Spleen (tissue), 11 donors: ENCODE data around the gene RING1. TPM values are rescaled to one million over a fixed set of nuclear protein-coding genes. Genes with fewer than 3 reads are reported as not detected.

Source experiments
- DNase-seq: peaks from one replicate; pipeline ENCODE4 v3.0.0-alpha.2; 2020
- H3K27ac ChIP-seq, 8 donors: fragments of 200-600 bp; sonication (generic) in 7 of 8; 1 replicate in 4 of 8; 2 replicates in 4 of 8; pipeline versions ENCODE4 v1.5.0 to v1.8.0; 2016 to 2021; ENCODE audit warnings: inconsistent platforms in 4 of 8, mild to moderate bottlenecking in 4 of 8, moderate library complexity in 1 of 8
- H3K27me3 ChIP-seq, 7 donors: fragments of 200-600 bp; sonication (generic) in 6 of 7; replicated peaks in 1 of 7; 1 replicate in 4 of 7; 2 replicates in 3 of 7; pipeline versions ENCODE4 v1.5.0 to v1.8.0; 2016 to 2021; ENCODE audit warnings: inconsistent platforms in 3 of 7, mild to moderate bottlenecking in 1 of 7
- H3K36me3 ChIP-seq, 6 donors: fragments of 200-600 bp; sonication (generic) in 5 of 6; 1 replicate in 4 of 6; 2 replicates in 2 of 6; pipeline versions ENCODE4 v1.5.0 to v1.8.0; 2016 to 2021; ENCODE audit warnings: inconsistent platforms in 2 of 6
- H3K4me1 ChIP-seq, 6 donors: fragments of 200-600 bp; sonication (generic) in 5 of 6; 1 replicate in 3 of 6; 2 replicates in 3 of 6; pipeline versions ENCODE4 v1.5.0 to v1.8.0; 2016 to 2021; ENCODE audit warnings: inconsistent platforms in 3 of 6
- H3K4me3 ChIP-seq, 8 donors: fragments of 200-600 bp; sonication (generic) in 7 of 8; 1 replicate in 4 of 8; 2 replicates in 4 of 8; pipeline versions ENCODE4 v1.5.0 to v1.8.0; 2016 to 2021; ENCODE audit warnings: inconsistent platforms in 4 of 8, mild to moderate bottlenecking in 4 of 8, moderate library complexity in 2 of 8
- H3K9me3 ChIP-seq, 8 donors: fragments of 200-600 bp; sonication (generic) in 7 of 8; 1 replicate in 4 of 8; 2 replicates in 4 of 8; pipeline versions ENCODE4 v1.5.0 to v1.8.0; 2016 to 2021; ENCODE audit warnings: inconsistent platforms in 4 of 8
- POLR2A ChIP-seq, 3 donors: fragments of 450-650 bp; IDR thresholded peaks; one replicate each; pipeline ENCODE4 v1.5.1; 2017; ENCODE audit warnings: antibody characterized with exemption in 3 of 3, mild to moderate bottlenecking in 1 of 3
- POLR2AphosphoS5 ChIP-seq, 3 donors: sonication (generic); formaldehyde crosslinking; IDR thresholded peaks; one replicate each; pipeline ENCODE4 v1.5.1; 2017; ENCODE audit warnings: antibody characterized with exemption in 3 of 3
- WGBS, 5 donors: extraction: QIAGEN DNeasy Blood & Tissue Kit in 3 of 5; methylation state at CpG; one replicate each; pipeline versions ENCODE4 v1.1.5 to v1.1.7; 2013 to 2018; 5-methylcytosine and 5-hydroxymethylcytosine counted together
- intact Hi-C: fragments of 100-400 bp; cut with DNase I; formaldehyde crosslinking; loops from one replicate; pipeline ENCODE4 v1.15.0; 2023; ENCODE audit warnings: low total_unique reads
- polyA plus RNA-seq, 3 donors: library from polyadenylated mRNA; stranded (reverse); fragments of 200-250 nt; gene quantifications; one replicate each; pipeline ENCODE4 v1.2.1, GENCODE V29; 2013
- total RNA-seq, 7 donors: library from RNA; depleted of rRNA in 3 of 7; stranded (reverse); fragments of >200 nt in 3 of 7; fragmentation: NEBNext Ultra II Directional in 4 of 7; extraction: Animal tissue kit (Norgen Biotek cat#: 25700) in 4 of 7; gene quantifications; one replicate each; pipeline versions ENCODE4 v1.1.0 to v1.2.1, GENCODE V29; 2016 to 2021
- TF ChIP-seq, protein P1 (sequence below), 11 experiments: fragments of 200-600 bp in 7 of 11; fragments of 450-650 bp in 4 of 11; sonication (generic) in 4 of 11; IDR thresholded peaks in 8 of 11; conservative IDR thresholded peaks in 3 of 11; 1 replicate in 7 of 11; 2 replicates in 4 of 11; pipeline versions ENCODE4 v1.4.0 to v1.8.0; 2016 to 2021; ENCODE audit warnings: antibody characterized with exemption in 11 of 11, inconsistent platforms in 4 of 11, mild to moderate bottlenecking in 1 of 11
- donor health status: healthy with polysubstance abuse.
- donor health status: DM: no; HTN: no; CAD: no; lungs with moderate emphysema.
- donor health status: DM: no; HTN: no; CAD: no.
- donor health status: Bipolar disorder and iron deficiency.
- donor health status: healthy.
- donor health status: DM: no; HTN: no; CAD: no.
- donor health status: DM: yes; HTN: yes; CAD: no.

Gene RING1
- total and polyA plus RNA-seq, 10 donors = 13.4 to 42.3 (median 31.0) TPM

DNA sequence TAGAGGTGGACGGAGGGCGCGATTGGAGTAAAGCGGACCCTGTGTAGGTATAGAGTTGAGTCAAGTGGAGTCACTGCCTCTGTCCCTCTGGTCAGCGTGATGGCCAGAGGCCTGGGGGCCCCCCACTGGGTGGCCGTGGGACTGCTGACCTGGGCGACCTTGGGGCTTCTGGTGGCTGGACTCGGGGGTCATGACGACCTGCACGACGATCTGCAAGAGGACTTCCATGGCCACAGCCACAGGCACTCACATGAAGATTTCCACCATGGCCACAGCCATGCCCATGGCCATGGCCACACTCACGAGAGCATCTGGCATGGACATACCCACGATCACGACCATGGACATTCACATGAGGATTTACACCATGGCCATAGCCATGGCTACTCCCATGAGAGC lies 7.2 kb upstream of the RING1 start:
- peaks cover 34 to 91% (median 72%) of the 10 kb centered on the region in 6 donors for H3K4me1 ChIP-seq
- peak overlapping the region; percentile 87 to 99 (median 98) for H3K27ac ChIP-seq
- peak overlapping the region; percentile 48 to 99 (median 87) for H3K4me3 ChIP-seq
- H3K9me3 ChIP-seq = no peaks in the 10 kb centered on the region
- DNase-seq = peak; percentile 89
- TF ChIP-seq, protein P1, sequence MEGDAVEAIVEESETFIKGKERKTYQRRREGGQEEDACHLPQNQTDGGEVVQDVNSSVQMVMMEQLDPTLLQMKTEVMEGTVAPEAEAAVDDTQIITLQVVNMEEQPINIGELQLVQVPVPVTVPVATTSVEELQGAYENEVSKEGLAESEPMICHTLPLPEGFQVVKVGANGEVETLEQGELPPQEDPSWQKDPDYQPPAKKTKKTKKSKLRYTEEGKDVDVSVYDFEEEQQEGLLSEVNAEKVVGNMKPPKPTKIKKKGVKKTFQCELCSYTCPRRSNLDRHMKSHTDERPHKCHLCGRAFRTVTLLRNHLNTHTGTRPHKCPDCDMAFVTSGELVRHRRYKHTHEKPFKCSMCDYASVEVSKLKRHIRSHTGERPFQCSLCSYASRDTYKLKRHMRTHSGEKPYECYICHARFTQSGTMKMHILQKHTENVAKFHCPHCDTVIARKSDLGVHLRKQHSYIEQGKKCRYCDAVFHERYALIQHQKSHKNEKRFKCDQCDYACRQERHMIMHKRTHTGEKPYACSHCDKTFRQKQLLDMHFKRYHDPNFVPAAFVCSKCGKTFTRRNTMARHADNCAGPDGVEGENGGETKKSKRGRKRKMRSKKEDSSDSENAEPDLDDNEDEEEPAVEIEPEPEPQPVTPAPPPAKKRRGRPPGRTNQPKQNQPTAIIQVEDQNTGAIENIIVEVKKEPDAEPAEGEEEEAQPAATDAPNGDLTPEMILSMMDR (IDR thresholded peaks at IDR 0.05 in 8 of 11, conservative IDR thresholded peaks at IDR 0.05 in 3 of 11) = no peak
- no peak for TF ChIP-seq POLR2AphosphoS5 (IDR thresholded peaks at IDR 0.05)
- no peak for TF ChIP-seq POLR2A (IDR thresholded peaks at IDR 0.05)
- 0 to 9% (median 5%) methylated on average over 8 to 14 of the region's 14 CpGs for WGBS, 5 donors
- H3K27me3 ChIP-seq = no peaks in the 10 kb centered on the region
- intact Hi-C loops = no loop called here
- H3K36me3 ChIP-seq = peaks cover 0 to 49% (median 32%) of the 10 kb centered on the region in 6 donors

DNA sequence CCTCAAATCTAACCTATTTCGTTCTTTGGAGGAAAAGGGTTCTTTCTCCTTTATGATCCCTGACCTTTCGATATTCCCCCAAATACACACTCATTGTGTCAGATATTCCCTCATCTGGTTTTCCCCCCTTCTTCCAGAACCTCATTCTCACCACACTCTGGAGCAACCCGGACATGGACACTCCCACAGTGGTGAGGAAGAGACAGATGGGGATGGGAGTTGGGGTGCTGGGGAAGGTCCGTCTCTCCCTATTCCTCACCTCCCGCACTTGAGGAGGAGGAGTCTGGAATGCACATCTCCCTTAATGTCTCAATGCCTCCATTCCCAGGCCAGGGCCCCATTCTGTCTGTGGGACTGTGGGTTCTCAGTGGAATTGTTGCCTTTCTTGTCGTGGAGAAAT lies 6.4 kb upstream of the RING1 start:
- 84 to 94% (median 88%) methylated on average over 6 of the region's 6 CpGs for WGBS, 5 donors
- peak overlapping the region in 7 of 8 donors; percentile 73 to 99 (median 88) for H3K4me3 ChIP-seq
- H3K9me3 ChIP-seq = no peaks in the 10 kb centered on the region
- TF ChIP-seq POLR2AphosphoS5 (IDR thresholded peaks at IDR 0.05) (no peak), POLR2A (IDR thresholded peaks at IDR 0.05) (no peak)
- intact Hi-C loops = no loop called here
- H3K4me1 ChIP-seq = peaks cover 34 to 90% (median 72%) of the 10 kb centered on the region in 6 donors
- peaks cover 0 to 41% (median 25%) of the 10 kb centered on the region in 6 donors for H3K36me3 ChIP-seq
- DNase-seq = no peak
- H3K27me3 ChIP-seq = no peaks in the 10 kb centered on the region
- peak overlapping the region in 1 of 8 donors; percentile 96 for H3K27ac ChIP-seq

DNA sequence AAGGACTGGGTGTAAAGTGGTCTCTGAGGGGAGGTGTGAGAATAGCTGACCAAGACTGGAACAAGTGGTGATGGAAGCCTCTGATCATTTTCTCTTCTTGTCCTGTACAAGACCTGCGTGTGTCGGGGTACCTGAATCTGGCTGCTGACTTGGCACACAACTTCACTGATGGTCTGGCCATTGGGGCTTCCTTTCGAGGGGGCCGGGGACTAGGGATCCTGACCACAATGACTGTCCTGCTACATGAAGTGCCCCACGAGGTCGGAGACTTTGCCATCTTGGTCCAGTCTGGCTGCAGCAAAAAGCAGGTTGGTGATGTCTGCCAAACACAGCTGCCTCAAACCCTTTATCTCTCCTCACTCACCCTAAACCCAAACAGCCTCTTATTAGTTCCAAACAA lies 5.5 kb upstream of the RING1 start:
- Histone ChIP-seq H3K4me3 (no peak overlapping the region), H3K4me1 (peaks cover 37 to 90% (median 70%) of the 10 kb centered on the region in 6 donors), H3K27ac (no peak overlapping the region), H3K9me3 (no peaks in the 10 kb centered on the region), H3K27me3 (no peaks in the 10 kb centered on the region), H3K36me3 (peaks cover 0 to 33% (median 21%) of the 10 kb centered on the region in 6 donors)
- no peak for DNase-seq
- 85 to 95% (median 89%) methylated on average over 6 of the region's 6 CpGs for WGBS, 5 donors
- TF ChIP-seq POLR2A (IDR thresholded peaks at IDR 0.05) (no peak), POLR2AphosphoS5 (IDR thresholded peaks at IDR 0.05) (no peak)
- TF ChIP-seq, protein P1 (IDR thresholded peaks at IDR 0.05 in 8 of 11, conservative IDR thresholded peaks at IDR 0.05 in 3 of 11) = no peak
- intact Hi-C loops = no loop called here

DNA sequence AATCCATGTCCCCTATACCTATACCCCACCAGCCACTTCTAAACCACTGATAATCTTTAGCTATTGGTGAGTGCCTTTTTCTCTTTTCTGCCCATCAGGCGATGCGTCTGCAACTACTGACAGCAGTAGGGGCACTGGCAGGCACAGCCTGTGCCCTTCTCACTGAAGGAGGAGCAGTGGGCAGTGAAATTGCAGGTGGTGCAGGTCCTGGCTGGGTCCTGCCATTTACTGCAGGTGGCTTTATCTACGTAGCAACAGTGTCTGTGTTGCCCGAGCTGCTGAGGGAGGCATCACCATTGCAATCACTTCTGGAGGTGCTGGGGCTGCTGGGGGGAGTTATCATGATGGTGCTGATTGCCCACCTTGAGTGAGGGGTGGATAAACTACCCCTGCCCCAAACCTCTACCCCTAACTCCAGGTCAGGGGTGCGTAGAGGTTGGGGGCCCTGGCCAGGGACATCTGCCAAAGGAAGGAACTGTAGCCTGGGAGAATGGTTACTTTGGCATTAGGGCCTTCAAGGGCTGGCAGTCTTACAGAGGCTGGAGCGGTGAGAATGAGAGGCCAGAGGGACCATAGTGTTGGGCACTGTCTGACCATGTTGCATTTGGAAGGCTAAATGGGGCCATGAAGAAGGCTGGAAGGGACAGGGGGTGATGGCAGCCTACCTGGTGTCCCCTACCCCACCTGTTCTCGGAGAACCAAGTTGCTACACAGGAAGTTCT lies 4.7 kb upstream of the RING1 start:
- peaks cover 0 to 26% (median 21%) of the 10 kb centered on the region in 6 donors for H3K36me3 ChIP-seq
- peak overlapping the region in 5 of 8 donors; percentile 18 to 82 (median 67) for H3K27ac ChIP-seq
- DNase-seq = peak; percentile 71
- TF ChIP-seq POLR2A (IDR thresholded peaks at IDR 0.05) = no peak
- TF ChIP-seq, protein P1 (IDR thresholded peaks at IDR 0.05 in 8 of 11, conservative IDR thresholded peaks at IDR 0.05 in 3 of 11) = no peak
- no peak for TF ChIP-seq POLR2AphosphoS5 (IDR thresholded peaks at IDR 0.05)
- H3K9me3 ChIP-seq = no peaks in the 10 kb centered on the region
- intact Hi-C loops = no loop called here
- H3K4me1 ChIP-seq = peaks cover 34 to 85% (median 66%) of the 10 kb centered on the region in 6 donors
- peak overlapping the region in 4 of 8 donors; percentile 69 to 83 (median 75) for H3K4me3 ChIP-seq
- no peaks in the 10 kb centered on the region for H3K27me3 ChIP-seq
- 82 to 92% (median 90%) methylated on average over 7 of the region's 7 CpGs for WGBS, 5 donors
